ENCODE data around the gene FILIP1L. TPM values are rescaled to one million over a fixed set of nuclear protein-coding genes. Genes with fewer than 3 reads are reported as not detected.

Gene FILIP1L
- total RNA-seq, 1 experiment from 2014 or later: 15.5 TPM

- intact Hi-C loops (cut with micrococcal nuclease; ENCODE audit: unreplicated experiment): no loop called here
- ChIA-PET POLR2A (no interaction called here), CTCF (no interaction called here)
- Mint-ChIP-seq H3K27ac (ENCODE audit: unreplicated experiment) (no peak overlapping the region), H3K4me3 (ENCODE audit: unreplicated experiment) (no peak overlapping the region), H3K9me3 (ENCODE audit: unreplicated experiment) (no peaks in the 10 kb centered on the region), H3K27me3 (ENCODE audit: insufficient read depth, unreplicated experiment) (peaks cover 6% of the 10 kb centered on the region), H3K4me1 (ENCODE audit: low read depth, unreplicated experiment) (no peaks in the 10 kb centered on the region), H3K36me3 (ENCODE audit: insufficient read depth, unreplicated experiment) (no peaks in the 10 kb centered on the region)
- no peak for DNase-seq
- no peaks in the 10 kb centered on the region for H3K27me3 ChIP-seq (replicated peaks; ENCODE audit: control insufficient read depth, insufficient read depth, low read length)
- TF ChIP-seq CTCF (IDR thresholded peaks at IDR 0.05; ENCODE audit: insufficient read depth in 1 of 2, low read depth in 1 of 2, low read length in 1 of 2, severe bottlenecking in 1 of 2, unreplicated experiment in 1 of 2): no peak
- H3K4me1 ChIP-seq: no peaks in the 10 kb centered on the region
- H3K36me3 ChIP-seq (ENCODE audit: control insufficient read depth, insufficient read depth, low read length): no peaks in the 10 kb centered on the region
- no TSS peak for BruUV-seq (replicated peaks)
- no peaks in the 10 kb centered on the region for H3K9me3 ChIP-seq
- H3K4me3 ChIP-seq (ENCODE audit: low read depth, low read length): no peak overlapping the region
Observed at GRCh38 chr3:99795573-99795972, 318.7 kb downstream of the FILIP1L start.

GRCh38 chr3:99794485-99794884, 319.8 kb downstream of the FILIP1L start:
- Mint-ChIP-seq H3K27me3 (ENCODE audit: insufficient read depth, unreplicated experiment) (peaks cover 10% of the 10 kb centered on the region), H3K36me3 (ENCODE audit: insufficient read depth, unreplicated experiment) (no peaks in the 10 kb centered on the region), H3K9me3 (ENCODE audit: unreplicated experiment) (no peaks in the 10 kb centered on the region), H3K4me3 (ENCODE audit: unreplicated experiment) (no peak overlapping the region), H3K4me1 (ENCODE audit: low read depth, unreplicated experiment) (no peaks in the 10 kb centered on the region), H3K27ac (ENCODE audit: unreplicated experiment) (no peak overlapping the region)
- no peaks in the 10 kb centered on the region for H3K36me3 ChIP-seq (ENCODE audit: control insufficient read depth, insufficient read depth, low read length)
- H3K4me1 ChIP-seq: no peaks in the 10 kb centered on the region
- H3K27me3 ChIP-seq (replicated peaks; ENCODE audit: control insufficient read depth, insufficient read depth, low read length): no peaks in the 10 kb centered on the region
- no peak overlapping the region for H3K4me3 ChIP-seq (ENCODE audit: low read depth, low read length)
- intact Hi-C loops (cut with micrococcal nuclease; ENCODE audit: unreplicated experiment): no loop called here
- no TSS peak for BruUV-seq (replicated peaks)
- no peaks in the 10 kb centered on the region for H3K9me3 ChIP-seq
- no peak for TF ChIP-seq CTCF (IDR thresholded peaks at IDR 0.05; ENCODE audit: insufficient read depth in 1 of 2, low read depth in 1 of 2, low read length in 1 of 2, severe bottlenecking in 1 of 2, unreplicated experiment in 1 of 2)
- CTCF ChIA-PET: no interaction called here
- no peak for DNase-seq
- POLR2A ChIA-PET: no interaction called here

- POLR2A ChIA-PET: interaction anchor here (0.6 kb wide), 1 partner anchor 553 kb away, joined by 3 read pairs; no protein-coding TSS in a partner anchor
- no peaks in the 10 kb centered on the region for H3K27me3 ChIP-seq (replicated peaks; ENCODE audit: control insufficient read depth, insufficient read depth, low read length)
- no peaks in the 10 kb centered on the region for H3K4me1 ChIP-seq
- H3K27ac Mint-ChIP-seq (ENCODE audit: unreplicated experiment): no peak overlapping the region
- no peaks in the 10 kb centered on the region for H3K4me1 Mint-ChIP-seq (ENCODE audit: low read depth, unreplicated experiment)
- peaks cover 16% of the 10 kb centered on the region for H3K27me3 Mint-ChIP-seq (ENCODE audit: insufficient read depth, unreplicated experiment)
- H3K36me3 ChIP-seq (ENCODE audit: control insufficient read depth, insufficient read depth, low read length): no peaks in the 10 kb centered on the region
- intact Hi-C loops (cut with micrococcal nuclease; ENCODE audit: unreplicated experiment): loop anchor here (1.0 kb wide), 2 partner anchors 144 to 290 kb away; no protein-coding TSS in a partner anchor
- H3K4me3 ChIP-seq (ENCODE audit: low read depth, low read length): no peak overlapping the region
- CTCF ChIA-PET: interaction anchor here (0.6 kb wide), 1 partner anchor 673 kb away, joined by 4 read pairs; no protein-coding TSS in a partner anchor
- no peaks in the 10 kb centered on the region for H3K36me3 Mint-ChIP-seq (ENCODE audit: insufficient read depth, unreplicated experiment)
- peak; percentile 53 to 72 for TF ChIP-seq CTCF (IDR thresholded peaks at IDR 0.05; ENCODE audit: insufficient read depth in 1 of 2, low read depth in 1 of 2, low read length in 1 of 2, severe bottlenecking in 1 of 2, unreplicated experiment in 1 of 2)
- BruUV-seq (replicated peaks): no TSS peak
- H3K9me3 ChIP-seq: no peaks in the 10 kb centered on the region
- no peaks in the 10 kb centered on the region for H3K9me3 Mint-ChIP-seq (ENCODE audit: unreplicated experiment)
- H3K4me3 Mint-ChIP-seq (ENCODE audit: unreplicated experiment): no peak overlapping the region
- peak in 1 of 2 experiments; percentile 35 for DNase-seq
Observed at GRCh38 chr3:99789011-99789721, 325.1 kb downstream of the FILIP1L start.

Small RNA genes lying within 50 kb of the gene (microRNA-seq; reads per million reads assigned to microRNA genes)
- not detected for gene MIR3921

Other genes with a start within 250 kb of the FILIP1L start
- gene TBC1D23, start 146.5 kb upstream of the FILIP1L start, total RNA-seq (2022): 39.8 and 45.2 TPM in 2 replicates
- gene NIT2, start 220.3 kb upstream of the FILIP1L start, total RNA-seq (2022): 59.7 and 64.1 TPM in 2 replicates